ENCODE results near the gene PSMB8. TPM values are rescaled to one million over a fixed set of nuclear protein-coding genes. Genes with fewer than 3 reads are reported as not detected.
"Not testable (repeated sequence)": the region's sequence is repeated elsewhere in the genome, so short reads cannot be mapped to it uniquely, and the experiment has no call there.

The PSMB8 gene
- total and polyA plus RNA-seq, 12 donors = 49.2 to 195 (median 88.1) TPM

DNA sequence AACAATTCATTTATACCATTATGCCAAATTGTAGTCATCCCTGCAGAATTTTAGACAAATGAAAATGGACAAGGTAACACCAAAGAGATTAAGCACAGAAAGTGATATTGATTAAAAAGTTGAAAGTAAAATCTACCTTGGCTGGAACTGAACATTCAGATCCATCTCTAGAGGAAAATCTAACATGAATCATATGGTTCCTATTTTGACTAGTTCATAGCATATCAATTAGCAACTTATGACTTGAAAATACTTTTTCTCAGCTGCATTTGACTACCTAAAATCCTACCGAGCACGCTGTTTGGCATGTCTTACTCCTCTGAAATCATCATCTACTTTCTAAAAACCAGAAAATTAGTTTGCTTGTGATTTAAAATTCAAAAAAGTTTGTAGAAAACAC, 32.8 kb upstream of the PSMB8 start:
- intact Hi-C loops (cut with DNase I) = no loop called here
- H3K27me3 ChIP-seq = peaks cover 28% of the 10 kb centered on the region
- H3K27ac ChIP-seq = no peak overlapping the region
- H3K36me3 ChIP-seq (replicated peaks in 1 of 2) = no peaks in the 10 kb centered on the region
- WGBS, 4 donors = 92 to 94% (median 93%) methylated on average over 2 of the region's 2 CpGs
- no peaks in the 10 kb centered on the region for H3K4me1 ChIP-seq (replicated peaks in 1 of 2)
- TF ChIP-seq POLR2A (IDR thresholded peaks at IDR 0.05) = no peak
- TF ChIP-seq, protein P1, sequence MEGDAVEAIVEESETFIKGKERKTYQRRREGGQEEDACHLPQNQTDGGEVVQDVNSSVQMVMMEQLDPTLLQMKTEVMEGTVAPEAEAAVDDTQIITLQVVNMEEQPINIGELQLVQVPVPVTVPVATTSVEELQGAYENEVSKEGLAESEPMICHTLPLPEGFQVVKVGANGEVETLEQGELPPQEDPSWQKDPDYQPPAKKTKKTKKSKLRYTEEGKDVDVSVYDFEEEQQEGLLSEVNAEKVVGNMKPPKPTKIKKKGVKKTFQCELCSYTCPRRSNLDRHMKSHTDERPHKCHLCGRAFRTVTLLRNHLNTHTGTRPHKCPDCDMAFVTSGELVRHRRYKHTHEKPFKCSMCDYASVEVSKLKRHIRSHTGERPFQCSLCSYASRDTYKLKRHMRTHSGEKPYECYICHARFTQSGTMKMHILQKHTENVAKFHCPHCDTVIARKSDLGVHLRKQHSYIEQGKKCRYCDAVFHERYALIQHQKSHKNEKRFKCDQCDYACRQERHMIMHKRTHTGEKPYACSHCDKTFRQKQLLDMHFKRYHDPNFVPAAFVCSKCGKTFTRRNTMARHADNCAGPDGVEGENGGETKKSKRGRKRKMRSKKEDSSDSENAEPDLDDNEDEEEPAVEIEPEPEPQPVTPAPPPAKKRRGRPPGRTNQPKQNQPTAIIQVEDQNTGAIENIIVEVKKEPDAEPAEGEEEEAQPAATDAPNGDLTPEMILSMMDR (IDR thresholded peaks at IDR 0.05) = no peak
- H3K9me3 ChIP-seq (replicated peaks in 1 of 3) = no peaks in the 10 kb centered on the region
- no peak overlapping the region for H3K4me3 ChIP-seq
- no peak for DNase-seq

- H3K36me3 ChIP-seq (replicated peaks in 1 of 2); H3K4me3 ChIP-seq; H3K4me1 ChIP-seq (replicated peaks in 1 of 2); H3K27ac ChIP-seq; H3K9me3 ChIP-seq (replicated peaks in 1 of 3); DNase-seq: not testable (repeated sequence)
- intact Hi-C loops (cut with DNase I) = loop anchor here (5.0 kb wide), 1 partner anchor 37 kb away; the partner anchor contains the start of gene TAP2 (in 2 of the 2)
- 0 to 35% (median 25%) methylated on average over 1 of the region's 1 CpG for WGBS, 4 donors
- H3K27me3 ChIP-seq = peaks cover 27% of the 10 kb centered on the region
Measured at GRCh38 chr6:32873947-32874346, 30.1 kb upstream of the PSMB8 start.

DNA sequence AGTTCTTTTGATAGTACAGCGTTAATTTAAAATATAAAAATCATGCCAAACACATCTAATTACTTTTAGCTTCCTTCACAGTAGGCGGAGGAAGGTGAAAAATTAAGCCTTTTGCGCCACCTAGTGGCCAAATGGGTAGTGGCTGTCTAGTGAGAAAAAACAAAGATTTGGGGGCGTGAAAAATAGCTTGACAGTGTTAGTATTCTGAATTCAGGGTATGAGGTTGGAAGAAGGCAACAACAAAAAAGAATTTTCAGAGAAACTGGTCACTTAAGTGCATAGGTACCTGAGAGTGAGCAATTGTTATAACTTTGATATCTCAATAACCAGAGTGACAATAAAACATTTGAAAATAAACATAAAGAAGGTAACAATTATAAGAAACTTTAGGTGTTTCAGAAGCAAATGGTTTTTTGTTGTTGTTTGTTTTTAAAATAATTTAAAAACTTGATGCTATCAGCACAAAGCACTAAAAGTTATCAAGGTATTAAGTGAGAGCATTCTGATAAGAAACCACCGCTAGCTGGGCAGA, 24.5 kb upstream of the PSMB8 start:
- no peak overlapping the region for H3K4me3 ChIP-seq
- no peaks in the 10 kb centered on the region for H3K9me3 ChIP-seq (replicated peaks in 1 of 3)
- H3K27me3 ChIP-seq = peaks cover 8% of the 10 kb centered on the region
- peak; percentile 61 to 94 (median 82) for DNase-seq
- WGBS, 4 donors = 12 to 18% (median 16%) methylated on average over 5 of the region's 5 CpGs
- H3K36me3 ChIP-seq (replicated peaks in 1 of 2) = no peaks in the 10 kb centered on the region
- no peak overlapping the region for H3K27ac ChIP-seq
- intact Hi-C loops (cut with DNase I) = loop anchor here in 1 of 2 donors (5.0 kb wide), 1 partner anchor 41 kb away; no protein-coding TSS in a partner anchor
- no peak for TF ChIP-seq POLR2A (IDR thresholded peaks at IDR 0.05)
- TF ChIP-seq, protein P1 (IDR thresholded peaks at IDR 0.05) = peak; percentile 93 to 98 (median 97)
- peaks cover 0 to 9% of the 10 kb centered on the region in 2 donors for H3K4me1 ChIP-seq (replicated peaks in 1 of 2)

- H3K4me1 ChIP-seq (replicated peaks in 1 of 2) = peaks cover 0 to 9% of the 10 kb centered on the region in 2 donors
- intact Hi-C loops (cut with DNase I) = loop anchor here in 1 of 2 donors (5.0 kb wide), 1 partner anchor 40 kb away; no protein-coding TSS in a partner anchor
- WGBS, 4 donors = 20 to 40% (median 27%) methylated on average over 8 of the region's 8 CpGs
- peaks cover 8% of the 10 kb centered on the region for H3K27me3 ChIP-seq
- H3K9me3 ChIP-seq (replicated peaks in 1 of 3) = no peaks in the 10 kb centered on the region
- DNase-seq = peak in 1 of 7 donors; percentile 36
- no peak overlapping the region for H3K4me3 ChIP-seq
- peak overlapping the region in 2 of 5 donors; percentile 26 to 40 for H3K27ac ChIP-seq
- H3K36me3 ChIP-seq (replicated peaks in 1 of 2) = no peaks in the 10 kb centered on the region
- no peak for TF ChIP-seq POLR2A (IDR thresholded peaks at IDR 0.05)
- TF ChIP-seq, protein P1 (IDR thresholded peaks at IDR 0.05) = no peak
Measured at GRCh38 chr6:32867554-32868256, 23.9 kb upstream of the PSMB8 start.

Data from adrenal gland (tissue), 12 donors.